ENCODE data around the gene TRAF3. TPM values are rescaled to one million over a fixed set of nuclear protein-coding genes. Genes with fewer than 3 reads are reported as not detected.

TRAF3 gene
- total RNA-seq, 1 donor from 2014 or later = 32.3 TPM

DNA sequence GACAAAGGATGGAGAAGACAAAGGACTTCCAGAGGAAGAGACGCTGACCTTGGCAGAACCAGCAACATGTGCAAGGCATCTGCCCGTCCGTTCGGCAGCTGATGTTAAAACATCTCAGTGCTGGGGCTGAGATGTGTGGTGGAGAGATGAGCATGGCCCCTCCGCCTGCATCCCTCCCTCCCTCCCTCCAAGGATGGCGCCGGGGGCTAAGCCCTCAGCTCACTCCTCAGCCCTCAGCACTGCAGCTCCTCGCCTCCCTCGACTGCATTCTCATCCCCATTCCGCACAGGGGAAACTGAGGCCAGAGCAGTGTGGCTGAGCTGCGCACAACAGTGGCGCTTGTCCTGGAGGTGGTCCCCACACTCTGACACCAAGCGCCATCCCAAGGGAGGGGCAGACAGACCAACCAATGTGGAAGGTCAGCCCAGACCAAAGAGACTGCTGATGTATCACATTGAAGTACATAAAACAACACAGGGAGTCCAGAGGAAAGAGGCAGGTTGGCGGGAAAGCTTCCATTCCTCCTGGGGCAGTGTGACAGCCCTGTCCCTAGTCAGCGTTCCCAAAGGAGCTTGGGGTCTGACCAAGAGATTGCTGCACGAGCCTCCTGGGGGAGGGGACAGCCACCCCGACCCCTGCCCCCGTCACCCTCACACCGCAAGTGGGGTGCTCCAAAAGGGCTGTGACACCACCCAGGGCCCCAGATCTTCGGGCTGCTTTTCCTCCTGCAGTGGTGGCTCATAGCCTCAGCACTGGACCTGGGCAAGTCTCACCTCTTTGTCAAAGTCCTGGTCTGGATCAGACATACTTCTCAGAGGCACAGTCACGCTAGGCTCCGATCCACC is 160.3 kb downstream of the TRAF3 start:
- peaks cover 7% of the 10 kb centered on the region for H3K36me3 ChIP-seq (ENCODE audit: control insufficient read depth, insufficient read depth, low read length)
- no peaks in the 10 kb centered on the region for H3K27me3 ChIP-seq (ENCODE audit: control insufficient read depth, insufficient read depth, low read length)
- no peak for DNase-seq (ENCODE audit: low read depth)
- TF ChIP-seq, protein P1, sequence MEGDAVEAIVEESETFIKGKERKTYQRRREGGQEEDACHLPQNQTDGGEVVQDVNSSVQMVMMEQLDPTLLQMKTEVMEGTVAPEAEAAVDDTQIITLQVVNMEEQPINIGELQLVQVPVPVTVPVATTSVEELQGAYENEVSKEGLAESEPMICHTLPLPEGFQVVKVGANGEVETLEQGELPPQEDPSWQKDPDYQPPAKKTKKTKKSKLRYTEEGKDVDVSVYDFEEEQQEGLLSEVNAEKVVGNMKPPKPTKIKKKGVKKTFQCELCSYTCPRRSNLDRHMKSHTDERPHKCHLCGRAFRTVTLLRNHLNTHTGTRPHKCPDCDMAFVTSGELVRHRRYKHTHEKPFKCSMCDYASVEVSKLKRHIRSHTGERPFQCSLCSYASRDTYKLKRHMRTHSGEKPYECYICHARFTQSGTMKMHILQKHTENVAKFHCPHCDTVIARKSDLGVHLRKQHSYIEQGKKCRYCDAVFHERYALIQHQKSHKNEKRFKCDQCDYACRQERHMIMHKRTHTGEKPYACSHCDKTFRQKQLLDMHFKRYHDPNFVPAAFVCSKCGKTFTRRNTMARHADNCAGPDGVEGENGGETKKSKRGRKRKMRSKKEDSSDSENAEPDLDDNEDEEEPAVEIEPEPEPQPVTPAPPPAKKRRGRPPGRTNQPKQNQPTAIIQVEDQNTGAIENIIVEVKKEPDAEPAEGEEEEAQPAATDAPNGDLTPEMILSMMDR (IDR thresholded peaks at IDR 0.05; ENCODE audit: insufficient read depth, low read length, poor library complexity, severe bottlenecking) = no peak
- no peak overlapping the region for H3K4me3 ChIP-seq (ENCODE audit: low read depth, low read length)

DNA sequence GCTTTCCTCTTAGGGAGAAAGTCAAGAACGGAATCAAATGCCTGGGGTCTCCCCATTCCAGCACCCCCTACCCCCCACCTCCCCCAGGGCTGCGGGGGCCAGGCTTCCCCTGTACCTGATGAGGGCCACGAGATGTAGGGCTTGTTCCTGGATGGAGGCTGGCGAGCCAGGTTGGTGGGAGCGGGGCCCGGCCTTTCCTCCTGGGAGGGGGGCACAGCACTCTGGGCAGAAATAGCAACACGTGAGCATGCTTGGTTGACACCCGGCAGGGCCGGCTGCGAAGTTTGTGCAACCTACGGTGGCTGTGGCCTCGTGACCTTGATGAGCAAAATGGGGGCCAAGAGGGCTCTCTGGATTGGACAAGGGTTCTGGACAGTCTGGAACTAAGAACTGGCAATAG is 160.9 kb downstream of the TRAF3 start:
- H3K36me3 ChIP-seq (ENCODE audit: control insufficient read depth, insufficient read depth, low read length) = peaks cover 7% of the 10 kb centered on the region
- no peak for DNase-seq (ENCODE audit: low read depth)
- H3K4me3 ChIP-seq (ENCODE audit: low read depth, low read length) = no peak overlapping the region
- H3K27me3 ChIP-seq (ENCODE audit: control insufficient read depth, insufficient read depth, low read length) = no peaks in the 10 kb centered on the region
- TF ChIP-seq, protein P1 (IDR thresholded peaks at IDR 0.05; ENCODE audit: insufficient read depth, low read length, poor library complexity, severe bottlenecking) = no peak

DNA sequence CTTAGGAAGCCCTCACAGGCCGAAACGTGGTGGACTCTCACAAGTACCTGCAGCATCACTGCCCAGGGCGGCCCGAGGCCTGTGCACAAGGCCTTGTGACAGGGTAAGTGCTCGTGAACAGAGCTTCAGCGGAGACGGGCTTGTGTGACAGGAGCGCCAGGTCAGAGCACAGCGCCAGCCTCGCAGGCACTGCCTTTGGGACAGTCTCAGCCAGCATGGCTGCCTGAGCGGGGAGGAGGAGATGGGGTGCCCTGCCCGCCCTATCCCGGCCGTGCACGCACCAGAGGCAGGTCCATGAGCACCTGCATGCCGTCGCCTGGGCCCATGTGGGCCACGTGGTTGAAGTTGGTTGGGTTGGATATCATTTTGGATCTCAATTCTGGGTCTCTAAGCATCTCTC is 162.1 kb downstream of the TRAF3 start:
- no peak for DNase-seq (ENCODE audit: low read depth)
- no peak overlapping the region for H3K4me3 ChIP-seq (ENCODE audit: low read depth, low read length)
- H3K36me3 ChIP-seq (ENCODE audit: control insufficient read depth, insufficient read depth, low read length) = peaks cover 7% of the 10 kb centered on the region
- TF ChIP-seq, protein P1 (IDR thresholded peaks at IDR 0.05; ENCODE audit: insufficient read depth, low read length, poor library complexity, severe bottlenecking) = no peak
- H3K27me3 ChIP-seq (ENCODE audit: control insufficient read depth, insufficient read depth, low read length) = no peaks in the 10 kb centered on the region

DNA sequence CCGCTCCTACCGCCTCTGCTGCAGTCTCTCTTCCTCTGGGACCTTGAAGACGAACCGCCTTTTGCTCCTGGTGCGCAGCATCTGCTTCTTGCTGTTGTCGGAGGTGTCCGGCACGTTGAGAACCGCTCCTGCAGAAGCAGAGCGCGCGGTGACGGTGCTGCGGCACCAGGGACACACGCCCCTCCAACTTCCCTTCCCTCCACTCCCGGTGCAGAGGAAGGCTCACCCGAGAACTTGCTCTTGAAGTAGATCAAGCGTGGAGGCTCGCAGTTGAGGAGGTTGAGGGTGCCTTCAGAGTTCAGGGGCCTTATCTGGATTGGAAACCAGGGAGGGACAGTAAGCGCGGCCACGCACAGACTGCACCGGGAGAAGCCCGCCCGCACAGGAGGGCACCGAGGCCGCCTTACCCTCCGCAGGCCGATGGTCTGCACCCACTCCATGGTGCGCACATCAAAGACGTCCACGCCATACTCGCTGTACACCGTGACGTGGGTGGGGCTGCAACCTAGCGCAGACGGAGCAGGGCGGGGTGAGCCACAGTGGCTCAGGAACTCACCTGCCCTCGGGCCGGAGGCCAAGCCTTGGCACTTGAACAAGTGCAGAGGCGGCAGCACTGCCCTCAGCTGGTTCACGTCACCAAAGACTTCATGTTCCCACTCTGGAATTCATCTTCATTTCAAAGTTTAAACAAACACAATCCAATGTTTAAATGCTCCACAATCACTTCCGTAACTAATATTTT is 162.7 kb downstream of the TRAF3 start:
- H3K27me3 ChIP-seq (ENCODE audit: control insufficient read depth, insufficient read depth, low read length) = no peaks in the 10 kb centered on the region
- no peak for DNase-seq (ENCODE audit: low read depth)
- H3K4me3 ChIP-seq (ENCODE audit: low read depth, low read length) = no peak overlapping the region
- TF ChIP-seq, protein P1 (IDR thresholded peaks at IDR 0.05; ENCODE audit: insufficient read depth, low read length, poor library complexity, severe bottlenecking) = no peak
- H3K36me3 ChIP-seq (ENCODE audit: control insufficient read depth, insufficient read depth, low read length) = peaks cover 7% of the 10 kb centered on the region

DNA sequence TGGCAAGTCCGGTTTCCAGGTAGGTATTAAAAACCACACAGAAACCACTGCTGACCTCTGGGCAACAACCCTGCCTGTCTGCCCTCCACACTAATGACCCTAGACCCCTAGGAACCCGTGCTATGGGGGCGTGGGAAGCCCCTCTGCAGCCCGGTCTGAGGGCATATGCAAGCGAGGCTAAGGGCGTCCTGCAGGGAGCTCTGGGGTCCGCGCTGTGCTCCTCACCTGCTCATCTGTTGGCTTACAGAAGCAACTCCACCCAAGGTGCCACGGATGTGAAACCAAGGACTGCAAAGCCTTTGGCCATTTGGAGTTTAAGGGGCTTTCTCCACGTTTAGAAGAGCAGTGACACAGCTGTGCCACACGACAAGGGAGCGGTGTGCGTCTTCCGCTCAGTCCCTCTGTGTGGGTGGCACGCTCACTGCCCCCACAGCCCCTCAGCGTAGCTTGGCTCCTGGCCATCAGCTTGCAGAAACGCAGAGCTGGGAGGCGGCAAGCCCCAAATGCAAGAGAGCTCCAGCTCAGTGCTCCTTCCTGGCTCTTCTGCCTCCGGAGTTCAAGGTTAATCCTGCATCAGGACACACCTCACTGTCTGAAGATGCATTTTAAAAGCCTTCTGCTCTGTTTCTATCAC is 163.6 kb downstream of the TRAF3 start:
- Histone ChIP-seq H3K4me3 (ENCODE audit: low read depth, low read length) (no peak overlapping the region), H3K27me3 (ENCODE audit: control insufficient read depth, insufficient read depth, low read length) (no peaks in the 10 kb centered on the region), H3K36me3 (ENCODE audit: control insufficient read depth, insufficient read depth, low read length) (peaks cover 8% of the 10 kb centered on the region)
- no peak for DNase-seq (ENCODE audit: low read depth)
- TF ChIP-seq, protein P1 (IDR thresholded peaks at IDR 0.05; ENCODE audit: insufficient read depth, low read length, poor library complexity, severe bottlenecking) = no peak

Measured in kidney epithelial cell (primary cell).